ENCODE results near the gene VCX3B. TPM values are rescaled to one million over a fixed set of nuclear protein-coding genes. Genes with fewer than 3 reads are reported as not detected.
"Not testable (repeated sequence)": the region's sequence is repeated elsewhere in the genome, so short reads cannot be mapped to it uniquely, and the experiment has no call there.

VCX3B gene
- total RNA-seq = not detected

GRCh38 chrX:8464530-8464929, at the start of gene VCX3B:
VCX3B (plus strand) TSS chrX:8464830; CDS start chrX:8465451, 621 bp downstream.
- H3K4me1 ChIP-seq; DNase-seq (ENCODE audit: low spot score in 2 of 2); H3K36me3 ChIP-seq; H3K9me3 ChIP-seq; H3K4me3 ChIP-seq; intact Hi-C loops (cut with DNase I; ENCODE audit: low total_unique reads); H3K27ac ChIP-seq; H3K27me3 ChIP-seq: not testable (repeated sequence)

DNA sequence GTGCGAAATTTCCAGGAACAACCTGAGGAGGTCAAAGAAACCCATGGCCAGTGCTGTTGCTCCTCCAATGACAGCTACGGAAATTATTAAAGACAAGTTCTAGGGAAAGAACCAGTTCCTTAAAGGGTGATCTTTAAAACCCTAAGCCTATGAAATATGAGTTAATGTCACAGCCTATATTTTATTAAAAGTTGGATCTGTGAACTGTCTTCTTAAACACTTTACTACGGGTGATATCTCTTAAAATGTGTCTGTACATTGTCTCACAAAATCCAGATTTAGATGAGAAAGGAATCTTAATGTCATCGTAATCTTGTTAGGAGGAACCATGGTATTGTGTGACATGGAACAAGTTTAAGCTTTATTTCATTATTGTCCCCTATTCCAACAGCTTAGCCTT, 46.3 kb upstream of the VCX3B start:
- TF ChIP-seq POLR2AphosphoS5 (IDR thresholded peaks at IDR 0.05) (no peak), CTCF (IDR thresholded peaks at IDR 0.05) (no peak), POLR2A (IDR thresholded peaks at IDR 0.05) (no peak)
- no peak for DNase-seq (ENCODE audit: low spot score in 2 of 2)
- no peak overlapping the region for H3K27ac ChIP-seq
- no peaks in the 10 kb centered on the region for H3K36me3 ChIP-seq
- no peaks in the 10 kb centered on the region for H3K4me1 ChIP-seq
- intact Hi-C loops (cut with DNase I; ENCODE audit: low total_unique reads) = no loop called here
- H3K9me3 ChIP-seq = no peaks in the 10 kb centered on the region
- no peak overlapping the region for H3K4me3 ChIP-seq
- H3K27me3 ChIP-seq = no peaks in the 10 kb centered on the region

DNA sequence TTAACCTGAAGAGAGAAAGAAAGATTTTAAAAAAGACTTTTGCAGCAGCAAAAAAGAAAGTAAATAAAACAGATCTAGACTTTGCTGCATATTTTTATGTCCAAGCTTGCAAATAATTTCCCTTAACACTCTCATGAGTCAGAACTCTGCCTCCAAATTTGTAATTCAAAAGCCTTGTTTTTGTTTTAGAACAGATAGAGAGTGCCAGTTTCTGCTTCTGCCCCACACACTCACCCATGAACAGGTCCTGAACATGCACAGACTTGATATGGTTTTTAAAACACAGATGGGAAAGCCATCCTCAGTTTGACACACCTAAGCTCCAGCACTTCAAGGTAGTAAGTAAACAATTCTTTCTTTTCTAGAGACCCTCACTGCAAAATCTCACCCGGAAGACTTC, 39.7 kb upstream of the VCX3B start:
- no peaks in the 10 kb centered on the region for H3K27me3 ChIP-seq
- intact Hi-C loops (cut with DNase I; ENCODE audit: low total_unique reads) = loop anchor here (5.0 kb wide), 1 partner anchor 1282 kb away; no protein-coding TSS in a partner anchor
- H3K4me1 ChIP-seq = no peaks in the 10 kb centered on the region
- H3K9me3 ChIP-seq = no peaks in the 10 kb centered on the region
- no peak for DNase-seq (ENCODE audit: low spot score in 2 of 2)
- H3K27ac ChIP-seq = no peak overlapping the region
- H3K4me3 ChIP-seq = no peak overlapping the region
- no peaks in the 10 kb centered on the region for H3K36me3 ChIP-seq
- TF ChIP-seq CTCF (IDR thresholded peaks at IDR 0.05) (no peak), POLR2A (IDR thresholded peaks at IDR 0.05) (no peak), POLR2AphosphoS5 (IDR thresholded peaks at IDR 0.05) (no peak)

- no peak for TF ChIP-seq POLR2AphosphoS5 (IDR thresholded peaks at IDR 0.05)
- TF ChIP-seq POLR2A (IDR thresholded peaks at IDR 0.05) = no peak
- no peak for TF ChIP-seq CTCF (IDR thresholded peaks at IDR 0.05)
- H3K4me1 ChIP-seq = no peaks in the 10 kb centered on the region
- H3K27ac ChIP-seq = no peak overlapping the region
- no peaks in the 10 kb centered on the region for H3K9me3 ChIP-seq
- intact Hi-C loops (cut with DNase I; ENCODE audit: low total_unique reads) = no loop called here
- H3K4me3 ChIP-seq = no peak overlapping the region
- no peak for DNase-seq (ENCODE audit: low spot score in 2 of 2)
- H3K36me3 ChIP-seq = no peaks in the 10 kb centered on the region
- no peaks in the 10 kb centered on the region for H3K27me3 ChIP-seq
Observed at GRCh38 chrX:8429692-8430249, 34.9 kb upstream of the VCX3B start.

- Histone ChIP-seq H3K4me1 (no peaks in the 10 kb centered on the region), H3K4me3 (no peak overlapping the region), H3K9me3 (no peaks in the 10 kb centered on the region), H3K27me3 (no peaks in the 10 kb centered on the region), H3K36me3 (no peaks in the 10 kb centered on the region), H3K27ac (no peak overlapping the region)
- TF ChIP-seq CTCF (IDR thresholded peaks at IDR 0.05) = no peak
- TF ChIP-seq POLR2A (IDR thresholded peaks at IDR 0.05) = no peak
- no peak for TF ChIP-seq POLR2AphosphoS5 (IDR thresholded peaks at IDR 0.05)
- DNase-seq (ENCODE audit: low spot score in 2 of 2) = no peak
- intact Hi-C loops (cut with DNase I; ENCODE audit: low total_unique reads) = no loop called here
Observed at GRCh38 chrX:8430444-8430843, 34.2 kb upstream of the VCX3B start.

DNA sequence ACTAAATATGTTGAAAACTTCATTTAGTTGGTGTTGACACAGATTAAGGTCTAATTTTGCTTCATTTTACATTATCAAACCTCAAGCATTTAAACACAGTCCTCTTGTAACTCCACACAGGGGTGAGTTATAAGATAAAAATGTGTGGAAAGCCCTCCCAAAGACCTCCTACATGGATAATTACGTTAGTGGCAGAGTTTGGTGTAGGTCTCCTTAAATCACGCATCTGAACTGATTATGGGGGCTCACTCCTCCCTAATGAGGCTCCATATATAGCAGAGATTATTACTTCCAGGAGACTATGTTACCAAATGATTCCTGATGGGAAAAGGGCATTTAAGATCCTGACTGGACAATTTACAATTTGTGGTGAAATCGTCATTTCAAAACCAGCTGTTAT, 32.2 kb upstream of the VCX3B start:
- H3K4me3 ChIP-seq = no peak overlapping the region
- intact Hi-C loops (cut with DNase I; ENCODE audit: low total_unique reads) = no loop called here
- no peaks in the 10 kb centered on the region for H3K9me3 ChIP-seq
- no peaks in the 10 kb centered on the region for H3K4me1 ChIP-seq
- no peaks in the 10 kb centered on the region for H3K36me3 ChIP-seq
- H3K27me3 ChIP-seq = no peaks in the 10 kb centered on the region
- no peak for TF ChIP-seq CTCF (IDR thresholded peaks at IDR 0.05)
- no peak for TF ChIP-seq POLR2A (IDR thresholded peaks at IDR 0.05)
- no peak for TF ChIP-seq POLR2AphosphoS5 (IDR thresholded peaks at IDR 0.05)
- no peak for DNase-seq (ENCODE audit: low spot score in 2 of 2)
- H3K27ac ChIP-seq = no peak overlapping the region
